ENCODE measurements around the gene PSMB8. TPM values are rescaled to one million over a fixed set of nuclear protein-coding genes. Genes with fewer than 3 reads are reported as not detected.
"Not testable (repeated sequence)": the region's sequence is repeated elsewhere in the genome, so short reads cannot be mapped to it uniquely, and the experiment has no call there.

PSMB8 gene
- 40.4 and 43.9 TPM in 2 replicates for total RNA-seq (2014; rRNA removed; shearing (Covaris generic))
- polyA plus RNA-seq (2015; cell fraction: cytosol; rRNA removed): 28.9 and 33.5 TPM in 2 replicates
- polyA plus RNA-seq (2015; cell fraction: nucleus; rRNA removed): 39.7 and 43.3 TPM in 2 replicates

DNA sequence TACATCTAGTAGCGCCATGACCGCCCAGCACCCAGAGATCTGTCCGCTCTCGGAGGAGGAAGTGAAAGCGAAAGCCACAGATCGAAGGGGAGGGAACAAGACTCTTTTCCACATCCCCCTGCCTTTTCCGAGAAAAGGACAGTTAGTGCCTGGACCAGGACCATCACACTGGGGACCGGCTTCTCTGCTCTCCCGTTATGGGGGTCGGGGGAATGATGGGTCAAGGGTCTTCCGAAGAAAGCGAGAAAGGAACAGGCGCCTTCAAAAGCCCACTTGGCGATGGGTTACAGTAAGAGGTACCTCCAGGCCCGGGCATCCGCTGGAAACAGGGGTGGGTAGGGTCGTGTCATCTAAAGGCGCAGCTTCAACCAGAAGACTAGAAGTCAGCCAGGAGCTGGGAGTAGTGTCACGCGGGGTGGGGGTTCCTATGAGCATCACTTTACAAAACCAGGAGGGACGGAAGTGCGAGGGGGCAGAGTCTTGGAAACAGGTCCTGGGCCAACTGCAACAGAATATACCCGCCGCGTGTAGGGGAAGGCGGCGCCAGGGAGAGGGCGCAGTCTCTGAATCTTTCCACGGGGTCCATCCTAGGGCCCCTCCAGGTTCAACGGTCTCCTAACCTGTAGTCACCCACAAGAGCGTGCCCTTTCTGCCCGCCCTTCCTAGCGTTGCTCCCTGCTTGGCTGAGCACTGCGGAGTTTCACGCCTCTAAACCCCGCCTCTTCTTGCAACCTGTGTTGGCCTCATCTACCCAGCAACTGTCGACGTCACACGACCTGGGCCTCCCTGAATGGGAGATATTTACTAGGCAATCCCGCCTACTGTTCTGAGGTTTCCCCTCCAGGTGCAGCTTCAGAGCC is at the start of gene PSMB8:
TSS of gene PSMB8 (minus strand) at position 69 of the 860 bp plus-strand sequence. CDS start at position 18, 51 bp downstream.
- in situ Hi-C loops (cut with HindIII; ENCODE audit: low pct_unique_long_range_greater_than_20kb, low sequenced_read_pairs): no loop called here
- DNase-seq (ENCODE audit: low read depth, low spot score): peak; percentile 95

DNA sequence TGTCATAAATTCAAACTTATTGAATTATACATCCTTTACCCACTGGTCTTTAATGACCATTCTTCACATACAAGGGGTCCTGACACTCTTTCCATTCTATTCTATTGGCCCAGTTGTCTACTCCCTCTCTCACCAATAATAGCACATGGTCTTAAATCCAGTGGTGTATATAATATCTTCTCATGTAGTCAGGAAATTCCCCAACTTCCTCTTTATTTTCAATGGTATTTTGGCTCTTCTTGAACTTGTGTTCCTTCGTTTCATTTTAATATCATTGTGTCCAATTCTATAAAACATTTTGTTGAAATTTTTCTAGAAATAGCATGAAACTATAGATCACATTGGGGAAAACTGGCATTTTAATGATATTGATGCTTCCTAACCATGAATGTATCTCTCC is 47.0 kb upstream of the PSMB8 start:
- no peak for DNase-seq (ENCODE audit: low read depth, low spot score)
- in situ Hi-C loops (cut with HindIII; ENCODE audit: low pct_unique_long_range_greater_than_20kb, low sequenced_read_pairs): no loop called here

DNA sequence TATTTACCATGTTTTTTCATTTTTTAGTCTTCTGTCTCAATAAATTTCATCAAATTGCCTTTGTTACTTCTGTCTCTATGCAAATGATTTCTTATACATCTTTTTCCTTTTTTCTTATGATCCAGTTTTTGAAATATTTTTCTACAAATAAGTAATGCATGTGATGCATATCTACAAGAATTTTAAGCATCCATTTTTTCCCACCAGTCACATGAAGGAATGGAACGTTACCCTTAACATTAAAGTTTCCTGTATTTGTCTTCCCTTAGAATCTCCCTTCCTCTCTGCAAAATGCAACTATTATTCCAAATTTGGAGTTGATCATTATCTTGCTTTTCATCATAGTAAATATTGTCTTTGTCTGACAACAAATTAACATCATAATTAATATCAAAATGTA is 45.7 kb upstream of the PSMB8 start:
- DNase-seq (ENCODE audit: low read depth, low spot score): no peak
- in situ Hi-C loops (cut with HindIII; ENCODE audit: low pct_unique_long_range_greater_than_20kb, low sequenced_read_pairs): no loop called here

DNA sequence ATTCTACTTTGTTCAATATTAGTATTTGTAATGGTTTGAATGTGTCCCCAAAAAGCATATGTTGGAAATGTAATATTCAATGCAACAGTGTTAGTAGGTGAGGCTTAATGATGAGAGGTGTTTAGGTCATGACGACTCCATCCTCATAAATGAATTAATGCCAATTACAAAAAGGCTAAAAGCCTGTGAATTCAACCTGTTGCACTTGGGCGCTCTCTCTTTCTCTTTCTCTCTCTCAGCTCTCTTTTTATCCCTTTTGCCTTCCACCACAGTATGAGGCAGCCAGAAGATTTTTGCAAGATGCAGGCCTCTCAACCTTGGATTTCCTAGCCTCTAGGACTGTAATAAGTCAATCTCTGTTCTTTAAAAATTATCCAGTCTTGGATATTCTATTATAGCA is 44.7 kb upstream of the PSMB8 start:
- in situ Hi-C loops (cut with HindIII; ENCODE audit: low pct_unique_long_range_greater_than_20kb, low sequenced_read_pairs): no loop called here
- no peak for DNase-seq (ENCODE audit: low read depth, low spot score)

DNA sequence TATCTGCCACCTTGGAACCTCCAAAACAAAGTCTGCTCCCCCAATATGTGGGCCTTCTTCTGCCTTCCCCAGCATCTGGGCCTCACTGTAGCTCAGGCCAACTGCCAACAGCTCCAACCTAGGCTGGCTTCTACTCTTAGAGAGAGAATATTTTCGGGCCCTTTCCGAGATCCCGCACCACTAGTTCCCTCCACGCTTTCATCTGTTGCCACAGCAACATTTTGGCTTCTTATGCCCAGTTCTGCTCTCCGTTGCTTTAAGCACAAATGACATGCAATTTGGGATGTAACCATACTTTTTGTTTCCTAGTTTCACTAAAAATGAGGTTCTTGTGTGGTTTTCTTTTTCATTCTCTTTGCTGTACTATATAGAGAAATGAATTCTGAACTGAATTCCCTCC is 43.8 kb upstream of the PSMB8 start:
- DNase-seq (ENCODE audit: low read depth, low spot score): no peak
- in situ Hi-C loops (cut with HindIII; ENCODE audit: low pct_unique_long_range_greater_than_20kb, low sequenced_read_pairs): no loop called here

DNA sequence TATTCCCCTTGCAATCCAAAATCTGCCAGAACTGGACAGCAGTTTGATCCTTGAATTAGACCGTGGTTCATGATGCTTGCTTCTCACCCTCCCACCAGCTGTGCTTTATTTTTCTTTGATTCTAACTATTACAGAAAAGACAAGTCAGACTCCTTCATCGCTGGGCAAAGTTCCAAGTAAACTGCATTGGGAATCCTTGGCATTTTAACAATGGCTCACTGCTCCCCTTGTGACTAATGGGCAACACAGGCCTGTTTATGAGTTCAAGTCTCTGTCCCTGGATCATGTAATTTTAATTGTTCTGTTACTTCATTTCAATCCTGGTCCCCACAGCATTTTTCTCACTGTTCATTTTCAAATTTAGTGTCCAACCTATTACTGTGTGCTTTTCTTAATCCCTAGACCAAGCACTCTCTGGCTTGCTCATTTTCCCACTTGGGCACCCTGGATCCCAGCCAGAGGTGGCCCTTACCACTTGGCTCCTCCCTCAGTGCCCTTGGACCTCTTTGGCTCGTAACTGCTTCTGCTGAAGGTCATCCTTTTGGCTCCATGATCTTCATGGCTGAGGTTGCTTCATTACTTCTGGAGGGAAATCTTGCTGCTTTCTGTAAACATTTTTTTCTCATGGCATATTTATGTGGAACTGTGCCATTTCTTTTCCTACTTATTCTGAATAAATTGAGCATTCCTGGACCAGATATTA is 43.0 kb upstream of the PSMB8 start:
- in situ Hi-C loops (cut with HindIII; ENCODE audit: low pct_unique_long_range_greater_than_20kb, low sequenced_read_pairs): no loop called here

DNA sequence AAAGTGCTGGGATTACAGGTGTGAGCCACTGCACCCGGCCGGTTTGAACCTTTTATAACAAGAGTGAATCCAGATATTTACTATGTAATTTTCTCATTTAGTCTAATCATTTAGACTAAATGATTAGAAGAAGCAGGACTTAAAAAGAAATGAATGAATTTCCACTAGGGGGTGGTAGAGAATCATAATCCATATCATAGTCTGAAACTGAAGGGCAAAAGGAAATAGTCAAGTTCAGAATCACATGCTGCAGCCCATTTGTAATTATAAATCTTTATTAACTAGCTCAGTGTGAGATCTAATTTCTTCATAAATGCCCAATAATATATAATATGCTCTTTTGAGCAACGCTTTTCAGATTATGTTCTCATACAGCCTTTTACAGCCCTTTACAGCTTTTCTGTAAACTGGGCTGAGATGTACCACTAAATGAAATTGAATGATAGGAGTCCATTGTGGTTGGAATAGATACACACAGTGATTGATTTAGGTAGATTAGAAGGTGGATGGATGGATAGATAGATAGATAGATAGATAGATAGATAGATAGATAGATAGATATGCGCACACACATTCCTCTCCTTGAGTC is 41.9 kb upstream of the PSMB8 start:
- peak; percentile 79 for DNase-seq (ENCODE audit: low read depth, low spot score)
- in situ Hi-C loops (cut with HindIII; ENCODE audit: low pct_unique_long_range_greater_than_20kb, low sequenced_read_pairs): no loop called here

More for the DNA sequence above, 43.0 kb upstream of the PSMB8 start:
- DNase-seq (ENCODE audit: low read depth, low spot score): peak; percentile 59

DNA sequence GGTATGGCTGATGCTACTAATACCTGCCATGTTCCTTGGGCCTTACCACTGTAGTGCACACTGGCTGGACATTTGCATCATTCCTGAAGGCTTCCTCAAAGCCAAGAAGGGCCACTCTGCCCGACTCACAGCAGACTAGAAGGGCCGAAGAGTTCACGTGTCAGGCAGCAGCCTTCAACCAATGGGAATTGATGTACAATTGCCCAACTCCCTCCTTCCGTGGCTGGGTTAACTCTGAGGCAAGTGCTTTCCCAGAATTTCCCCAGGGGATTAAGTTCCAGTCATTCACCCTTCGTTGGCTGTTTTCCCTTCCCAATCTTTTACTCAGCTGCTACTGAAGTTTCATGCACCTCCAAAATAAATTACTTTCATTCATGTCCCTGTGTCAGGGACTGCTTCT is 39.9 kb upstream of the PSMB8 start:
- DNase-seq (ENCODE audit: low read depth, low spot score): peak; percentile 66
- in situ Hi-C loops (cut with HindIII; ENCODE audit: low pct_unique_long_range_greater_than_20kb, low sequenced_read_pairs): no loop called here

DNA sequence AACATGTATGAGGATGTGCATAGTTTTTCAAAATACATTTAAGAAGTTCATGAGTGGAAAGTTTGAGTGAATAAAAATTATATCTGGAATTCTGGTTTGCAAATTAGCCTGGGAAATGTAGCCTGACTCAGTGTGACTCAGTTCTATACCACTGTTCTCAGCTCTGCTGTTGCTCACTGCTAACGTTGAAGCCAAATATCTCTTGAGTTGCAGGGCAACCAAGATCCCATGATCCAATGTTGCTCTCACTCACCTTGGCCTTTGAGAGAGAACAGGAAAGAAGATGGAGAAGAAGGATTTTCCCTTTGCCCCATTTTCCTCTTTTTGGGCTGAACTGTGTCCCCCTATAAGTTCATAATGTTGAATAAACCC is 39.0 kb upstream of the PSMB8 start:
- in situ Hi-C loops (cut with HindIII; ENCODE audit: low pct_unique_long_range_greater_than_20kb, low sequenced_read_pairs): no loop called here
- DNase-seq (ENCODE audit: low read depth, low spot score): no peak

DNA sequence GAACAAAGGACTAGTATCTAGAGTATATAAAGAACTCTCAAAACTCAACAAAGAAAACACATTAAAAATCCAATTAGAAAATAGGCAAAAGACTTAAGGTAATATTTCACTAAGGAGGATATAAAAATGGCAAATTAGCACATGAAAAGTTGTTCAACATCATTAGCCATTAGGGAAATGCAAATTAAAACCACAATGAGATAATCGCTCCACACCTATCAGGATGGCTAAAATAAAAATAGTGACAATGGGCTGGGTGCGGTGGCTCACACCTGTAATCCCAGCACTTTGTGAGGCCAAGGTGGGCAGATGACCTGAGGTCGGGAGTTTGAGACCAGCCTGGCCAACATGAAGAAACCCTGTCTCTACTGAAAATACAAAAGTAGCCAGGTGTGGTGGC is 37.1 kb upstream of the PSMB8 start:
- in situ Hi-C loops (cut with HindIII; ENCODE audit: low pct_unique_long_range_greater_than_20kb, low sequenced_read_pairs); DNase-seq (ENCODE audit: low read depth, low spot score): not testable (repeated sequence)

DNA sequence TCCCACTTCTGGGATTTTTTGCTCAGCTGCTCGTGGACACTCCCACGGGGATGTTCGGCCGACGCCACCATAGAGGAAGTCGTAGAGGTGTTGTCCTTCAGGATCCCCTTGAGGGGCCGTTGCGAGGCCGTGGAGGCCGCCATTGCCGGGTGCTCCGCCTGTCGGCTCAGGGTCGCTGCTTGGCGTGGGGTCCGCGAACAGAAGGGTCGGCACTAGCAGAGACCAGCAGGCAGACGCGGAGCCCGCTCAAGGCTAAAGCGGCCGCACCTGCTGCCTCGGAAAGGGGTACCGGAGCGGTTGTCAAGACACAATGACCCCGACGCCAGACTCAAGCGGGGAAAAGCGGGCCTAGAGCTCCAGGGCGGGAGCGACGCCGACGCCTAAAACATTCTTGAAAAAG is 35.8 kb upstream of the PSMB8 start:
- in situ Hi-C loops (cut with HindIII; ENCODE audit: low pct_unique_long_range_greater_than_20kb, low sequenced_read_pairs): no loop called here

DNA sequence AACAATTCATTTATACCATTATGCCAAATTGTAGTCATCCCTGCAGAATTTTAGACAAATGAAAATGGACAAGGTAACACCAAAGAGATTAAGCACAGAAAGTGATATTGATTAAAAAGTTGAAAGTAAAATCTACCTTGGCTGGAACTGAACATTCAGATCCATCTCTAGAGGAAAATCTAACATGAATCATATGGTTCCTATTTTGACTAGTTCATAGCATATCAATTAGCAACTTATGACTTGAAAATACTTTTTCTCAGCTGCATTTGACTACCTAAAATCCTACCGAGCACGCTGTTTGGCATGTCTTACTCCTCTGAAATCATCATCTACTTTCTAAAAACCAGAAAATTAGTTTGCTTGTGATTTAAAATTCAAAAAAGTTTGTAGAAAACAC is 32.8 kb upstream of the PSMB8 start:
- in situ Hi-C loops (cut with HindIII; ENCODE audit: low pct_unique_long_range_greater_than_20kb, low sequenced_read_pairs): no loop called here
- DNase-seq (ENCODE audit: low read depth, low spot score): no peak

More for the DNA sequence above, 35.8 kb upstream of the PSMB8 start:
- no peak for DNase-seq (ENCODE audit: low read depth, low spot score)

DNA sequence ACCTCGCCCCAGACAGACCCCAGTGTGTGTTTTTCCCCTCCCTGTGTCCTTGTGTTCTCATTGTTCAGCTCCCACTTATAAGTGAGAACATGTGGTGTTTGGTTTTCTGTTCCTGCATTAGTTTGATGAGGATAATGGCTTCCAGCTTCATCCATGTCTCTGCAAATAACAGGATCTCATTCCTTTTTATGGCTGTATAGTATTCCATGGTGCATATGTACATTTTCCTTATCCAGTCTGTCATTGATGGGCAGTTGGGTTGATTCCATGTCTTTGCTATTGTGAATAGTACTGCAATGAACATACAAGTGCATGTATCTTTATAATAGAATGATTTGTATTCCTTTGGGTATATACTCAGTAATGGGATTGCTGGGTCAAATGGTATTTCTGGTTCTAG is 30.1 kb upstream of the PSMB8 start:
- in situ Hi-C loops (cut with HindIII; ENCODE audit: low pct_unique_long_range_greater_than_20kb, low sequenced_read_pairs); DNase-seq (ENCODE audit: low read depth, low spot score): not testable (repeated sequence)

DNA sequence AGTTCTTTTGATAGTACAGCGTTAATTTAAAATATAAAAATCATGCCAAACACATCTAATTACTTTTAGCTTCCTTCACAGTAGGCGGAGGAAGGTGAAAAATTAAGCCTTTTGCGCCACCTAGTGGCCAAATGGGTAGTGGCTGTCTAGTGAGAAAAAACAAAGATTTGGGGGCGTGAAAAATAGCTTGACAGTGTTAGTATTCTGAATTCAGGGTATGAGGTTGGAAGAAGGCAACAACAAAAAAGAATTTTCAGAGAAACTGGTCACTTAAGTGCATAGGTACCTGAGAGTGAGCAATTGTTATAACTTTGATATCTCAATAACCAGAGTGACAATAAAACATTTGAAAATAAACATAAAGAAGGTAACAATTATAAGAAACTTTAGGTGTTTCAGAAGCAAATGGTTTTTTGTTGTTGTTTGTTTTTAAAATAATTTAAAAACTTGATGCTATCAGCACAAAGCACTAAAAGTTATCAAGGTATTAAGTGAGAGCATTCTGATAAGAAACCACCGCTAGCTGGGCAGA is 24.5 kb upstream of the PSMB8 start:
- DNase-seq (ENCODE audit: low read depth, low spot score): peak; percentile 81
- in situ Hi-C loops (cut with HindIII; ENCODE audit: low pct_unique_long_range_greater_than_20kb, low sequenced_read_pairs): no loop called here

DNA sequence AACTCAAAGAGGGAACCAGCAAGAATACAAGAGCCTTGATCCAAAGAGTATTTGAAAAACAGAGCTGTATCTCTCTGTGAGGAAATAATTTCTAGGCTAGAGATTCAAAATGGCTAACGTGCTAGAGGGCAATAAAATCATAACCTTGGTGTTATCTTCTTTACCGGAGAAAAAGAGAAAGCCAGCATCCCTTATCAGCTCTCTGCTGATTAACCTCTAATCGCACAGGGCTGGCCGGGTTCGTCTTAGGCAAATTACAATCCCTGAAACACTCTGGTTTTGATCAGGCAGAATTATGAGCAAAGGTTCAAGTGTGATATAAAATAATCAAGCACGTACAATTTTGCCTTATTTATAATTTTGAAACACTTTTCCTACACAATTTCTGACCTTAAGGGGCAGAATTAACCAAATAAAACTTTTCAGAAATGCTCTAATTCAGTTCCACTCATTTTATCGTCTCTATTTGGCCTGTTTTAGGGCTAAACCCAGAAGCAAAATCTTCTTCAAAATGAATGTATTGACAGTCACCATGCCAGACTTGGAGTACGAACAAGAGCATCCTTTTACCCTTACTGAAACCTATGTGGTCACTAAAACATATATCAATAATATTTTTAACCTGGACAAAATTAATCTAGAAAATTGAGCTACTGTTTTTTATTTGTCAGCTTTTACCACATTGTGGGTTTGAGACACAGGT is 23.9 kb upstream of the PSMB8 start:
- in situ Hi-C loops (cut with HindIII; ENCODE audit: low pct_unique_long_range_greater_than_20kb, low sequenced_read_pairs): no loop called here
- no peak for DNase-seq (ENCODE audit: low read depth, low spot score)

DNA sequence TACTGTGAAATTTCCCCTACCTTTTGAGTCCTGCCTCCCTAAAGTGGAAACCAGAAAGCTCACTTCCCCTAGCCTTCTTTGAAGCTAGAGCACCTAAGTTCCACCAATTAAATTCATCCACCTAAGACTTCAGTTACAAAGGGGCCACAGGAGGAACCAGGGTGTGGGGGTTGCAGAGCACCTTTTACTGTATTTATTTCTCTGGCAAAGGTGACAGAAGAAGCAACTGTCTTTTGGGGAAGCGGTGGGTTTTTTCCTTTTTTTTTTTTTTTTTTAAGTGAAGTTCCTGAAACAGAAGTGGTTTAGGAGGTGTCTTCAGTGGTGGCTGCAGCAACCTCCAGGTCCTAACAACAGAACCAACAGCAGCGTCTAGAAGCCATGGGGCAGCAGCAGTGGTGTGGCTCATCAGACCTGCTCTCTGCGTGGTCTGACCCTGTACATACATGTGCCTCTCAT is 23.2 kb upstream of the PSMB8 start:
- in situ Hi-C loops (cut with HindIII; ENCODE audit: low pct_unique_long_range_greater_than_20kb, low sequenced_read_pairs): no loop called here
- DNase-seq (ENCODE audit: low read depth, low spot score): no peak

DNA sequence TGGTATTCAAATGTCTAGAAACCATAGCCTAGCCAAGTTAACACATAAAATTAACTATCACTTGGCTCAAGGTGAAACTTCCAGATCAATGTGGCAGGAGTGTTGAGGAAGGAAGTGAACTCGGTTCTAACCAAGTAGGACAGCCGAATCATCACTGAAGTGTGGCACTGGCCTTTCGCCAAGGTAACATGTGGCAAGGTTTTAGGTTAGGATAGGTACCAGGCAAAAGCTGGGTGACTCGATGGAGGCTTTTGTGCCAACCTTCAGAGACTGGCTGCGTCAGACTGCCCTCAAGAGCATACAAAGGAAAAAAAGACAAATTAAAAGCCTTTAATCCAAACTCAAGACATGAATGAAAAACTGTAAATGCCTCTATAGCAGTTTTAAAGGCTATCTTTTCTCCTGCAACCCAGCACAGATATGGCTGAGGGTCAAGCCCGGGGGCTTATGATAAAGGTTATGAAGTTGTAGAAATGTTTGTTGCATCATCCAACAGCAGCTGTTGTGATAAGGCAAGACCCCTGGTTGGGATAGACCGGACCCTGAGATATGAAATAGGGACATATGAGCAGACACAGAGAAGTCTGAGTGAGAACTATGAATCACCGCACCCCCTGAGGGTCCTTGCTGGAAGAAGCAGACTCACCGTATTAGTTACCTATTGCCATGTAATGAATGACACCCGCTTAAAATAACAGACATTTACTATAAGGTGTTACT is 22.0 kb upstream of the PSMB8 start:
- in situ Hi-C loops (cut with HindIII; ENCODE audit: low pct_unique_long_range_greater_than_20kb, low sequenced_read_pairs): no loop called here

More for the DNA sequence above, 22.0 kb upstream of the PSMB8 start:
- DNase-seq (ENCODE audit: low read depth, low spot score): no peak

Data from SK-MEL-5 (cell line).